SK-N-SH (cell line): Measurements from ENCODE around the gene XRCC3. TPM values are rescaled to one million over a fixed set of nuclear protein-coding genes. Genes with fewer than 3 reads are reported as not detected.

Experiments used
- CTCF ChIA-PET: fragments of 300-600, 350-600 bp; formaldehyde crosslinking; extraction: SDS; loops from one replicate; lab custom pipeline; 2021; lab: Yijun Ruan, JAX
- POLR2A ChIA-PET: fragments of 350-600 bp; sonication (Branson Sonifier 250); formaldehyde crosslinking; extraction: SDS; loops from one replicate; lab custom pipeline; 2020; ENCODE audit warnings: antibody characterized with exemption, inconsistent platforms; lab: Yijun Ruan, JAX
- DNase-seq: peaks from one replicate; pipeline ENCODE4 v3.0.0; 2012
- H2AFZ ChIP-seq: fragments of 200-600 bp; sonication (generic); 2 replicates; pipeline ENCODE4 v1.8.1; 2016; ENCODE audit warnings: antibody characterized with exemption, mild to moderate bottlenecking, low read depth
- H3F3A ChIP-seq: fragments of 200-600 bp; sonication (generic); replicated peaks from 2 replicates; pipeline ENCODE3; 2016; ENCODE audit warnings: antibody characterized with exemption, mild to moderate bottlenecking; ENCODE audit not compliant: insufficient read depth
- H3K27ac ChIP-seq, 2 experiments: fragments of 200-500 bp in 1 of 2; fragments of 200-600 bp in 1 of 2; sonication (Bioruptor generic) in 1 of 2; sonication (generic), shearing (Covaris generic) in 1 of 2; 2 replicates each; pipeline versions ENCODE4 v1.5.1 to v1.6.1; 2014 to 2016; ENCODE audit warnings: low read depth in 2 of 2, inconsistent platforms in 1 of 2, low read length in 1 of 2, mild to moderate bottlenecking in 1 of 2, mixed read lengths in 1 of 2
- H3K27me3 ChIP-seq: fragments of 200-600 bp; sonication (generic), shearing (Covaris generic); 2 replicates; pipeline ENCODE4 v1.6.1; 2016; ENCODE audit warnings: mixed run types; ENCODE audit not compliant: insufficient read depth
- H3K36me3 ChIP-seq, 2 experiments: fragments of 200-500 bp in 1 of 2; fragments of 200-600 bp in 1 of 2; sonication (Bioruptor generic) in 1 of 2; sonication (generic) in 1 of 2; replicated peaks in 1 of 2; 2 replicates each; pipeline versions ENCODE3 to v1.5.1; 2014 to 2016; ENCODE audit warnings: low read length in 1 of 2, mild to moderate bottlenecking in 1 of 2; ENCODE audit not compliant: insufficient read depth in 2 of 2, control insufficient read depth in 1 of 2
- H3K4me1 ChIP-seq, 2 experiments: fragments of 200-500 bp in 1 of 2; fragments of 200-600 bp in 1 of 2; sonication (Bioruptor generic) in 1 of 2; sonication (generic), shearing (Covaris generic) in 1 of 2; 2 replicates each; pipeline versions ENCODE4 v1.5.1 to v1.6.1; 2014 to 2016; ENCODE audit warnings: low read depth in 1 of 2, low read length in 1 of 2, mixed run types in 1 of 2; ENCODE audit not compliant: insufficient read depth in 2 of 2, control insufficient read depth in 1 of 2
- H3K4me2 ChIP-seq: fragments of 200-600 bp; sonication (generic), shearing (Covaris generic); 2 replicates; pipeline ENCODE4 v1.6.1; 2017; ENCODE audit warnings: mixed run types
- H3K4me3 ChIP-seq, 2 experiments: fragments of 200-500 bp in 1 of 2; fragments of 200-600 bp in 1 of 2; sonication (Bioruptor generic) in 1 of 2; sonication (generic), shearing (Covaris generic) in 1 of 2; 2 replicates each; pipeline versions ENCODE4 v1.5.1 to v1.8.1; 2014 to 2016; ENCODE audit warnings: low read depth in 2 of 2, inconsistent platforms in 1 of 2, low read length in 1 of 2, mild to moderate bottlenecking in 1 of 2, mixed read lengths in 1 of 2, moderate library complexity in 1 of 2
- H3K79me2 ChIP-seq: fragments of 200-600 bp; sonication (generic); 2 replicates; pipeline ENCODE4 v1.8.1; 2017; ENCODE audit warnings: mild to moderate bottlenecking; ENCODE audit not compliant: insufficient read depth
- H3K9ac ChIP-seq: fragments of 200-600 bp; sonication (generic); 2 replicates; pipeline ENCODE4 v1.6.1; 2017; ENCODE audit warnings: mixed run types
- H3K9me2 ChIP-seq: fragments of 200-600 bp; sonication (generic); 2 replicates; pipeline ENCODE4 v1.6.1; 2017; ENCODE audit warnings: mixed run types
- H3K9me3 ChIP-seq: fragments of 200-600 bp; sonication (generic); 2 replicates; pipeline ENCODE4 v1.6.1; 2017; ENCODE audit warnings: mixed run types, mild to moderate bottlenecking, moderate library complexity
- H4K20me1 ChIP-seq: fragments of 200-600 bp; sonication (generic); 2 replicates; pipeline ENCODE4 v1.6.1; 2017; ENCODE audit warnings: mild to moderate bottlenecking, mixed run types; ENCODE audit not compliant: insufficient read depth
- CHD2 ChIP-seq: fragments of 150-350 bp; IDR thresholded peaks from 2 replicates; pipeline ENCODE4 v1.6.1; 2018; ENCODE audit warnings: low read length; ENCODE audit not compliant: partially characterized antibody
- ELF1 ChIP-seq: IDR thresholded peaks from 2 replicates; pipeline ENCODE4 v1.4.0; 2012
- FOSL2 ChIP-seq: IDR thresholded peaks from 2 replicates; pipeline ENCODE4 v1.4.0; 2012; ENCODE audit warnings: low read depth, mild to moderate bottlenecking, moderate library complexity, borderline replicate concordance
- JUND ChIP-seq: IDR thresholded peaks from 2 replicates; pipeline ENCODE4 v1.4.0; 2012
- MEF2A ChIP-seq: IDR thresholded peaks from 2 replicates; pipeline ENCODE4 v1.4.0; 2012; ENCODE audit warnings: low read depth, borderline replicate concordance
- MXI1 ChIP-seq: IDR thresholded peaks from 2 replicates; pipeline ENCODE4 v1.6.1; 2012; ENCODE audit warnings: mild to moderate bottlenecking, low read depth, low read length, improper control_type of control experiment
- NFIC ChIP-seq: IDR thresholded peaks from 2 replicates; pipeline ENCODE4 v1.4.0; 2012; ENCODE audit warnings: borderline replicate concordance
- POLR2AphosphoS5 ChIP-seq: IDR thresholded peaks from 2 replicates; pipeline ENCODE4 v1.6.1; 2012; ENCODE audit warnings: low read depth, low read length
- RAD21 ChIP-seq: IDR thresholded peaks from 2 replicates; pipeline ENCODE4 v1.6.1; 2012; ENCODE audit warnings: mild to moderate bottlenecking, low read length
- RCOR1 ChIP-seq: fragments of 150-350 bp; IDR thresholded peaks from 2 replicates; pipeline ENCODE4 v1.6.1; 2017; ENCODE audit warnings: antibody characterized with exemption, low read length
- SIN3A ChIP-seq: IDR thresholded peaks from 2 replicates; pipeline ENCODE4 v1.6.1; 2012; ENCODE audit warnings: low read depth, mild to moderate bottlenecking, low read length, moderate library complexity, borderline replicate concordance
- SMC3 ChIP-seq: IDR thresholded peaks from 2 replicates; pipeline ENCODE4 v1.6.1; 2012; ENCODE audit warnings: low read depth, low read length, improper control_type of control experiment
- TAF1 ChIP-seq: IDR thresholded peaks from 2 replicates; pipeline ENCODE4 v1.6.1; 2012; ENCODE audit warnings: low read depth, mild to moderate bottlenecking, low read length, moderate library complexity, borderline replicate concordance
- YY1 ChIP-seq: IDR thresholded peaks from 2 replicates; pipeline ENCODE4 v1.4.0; 2012; ENCODE audit warnings: low read depth, mild to moderate bottlenecking
- WGBS: methylation state at CpG from one replicate; pipeline ENCODE4 v1.1.6; 2017; ENCODE audit warnings: low lambda C conversion rate; 5-methylcytosine and 5-hydroxymethylcytosine counted together
- polyA plus RNA-seq, 3 experiments: library from polyadenylated mRNA; depleted of rRNA; stranded (reverse); fragments of >200 nt; gene quantifications; 2 replicates each; pipeline ENCODE4 v1.2.3, GENCODE V29; 2012
- TF ChIP-seq, protein P1 (sequence below): fragments of 200-600 bp; sonication (generic); IDR thresholded peaks from 2 replicates; pipeline ENCODE4 v1.6.1; 2017; ENCODE audit warnings: antibody characterized with exemption, mild to moderate bottlenecking, moderate library complexity
- TF ChIP-seq, protein P2 (sequence below): IDR thresholded peaks from 2 replicates; pipeline ENCODE4 v1.4.0; 2012; ENCODE audit warnings: low read depth, borderline replicate concordance
- TF ChIP-seq, protein P3 (sequence below): fragments of 150-350 bp; IDR thresholded peaks from 2 replicates; pipeline ENCODE4 v1.6.1; 2017; ENCODE audit warnings: antibody characterized with exemption, low read length, low read depth, borderline replicate concordance
- TF ChIP-seq, protein P4 (sequence below): fragments of 150-350 bp; IDR thresholded peaks from 2 replicates; pipeline ENCODE4 v1.6.1; 2016; ENCODE audit warnings: mild to moderate bottlenecking, low read depth, low read length

Gene XRCC3
- polyA plus RNA-seq, 1 of the 3 experiments (the other 2 are of a cell fraction), result 11.7 TPM

DNA sequence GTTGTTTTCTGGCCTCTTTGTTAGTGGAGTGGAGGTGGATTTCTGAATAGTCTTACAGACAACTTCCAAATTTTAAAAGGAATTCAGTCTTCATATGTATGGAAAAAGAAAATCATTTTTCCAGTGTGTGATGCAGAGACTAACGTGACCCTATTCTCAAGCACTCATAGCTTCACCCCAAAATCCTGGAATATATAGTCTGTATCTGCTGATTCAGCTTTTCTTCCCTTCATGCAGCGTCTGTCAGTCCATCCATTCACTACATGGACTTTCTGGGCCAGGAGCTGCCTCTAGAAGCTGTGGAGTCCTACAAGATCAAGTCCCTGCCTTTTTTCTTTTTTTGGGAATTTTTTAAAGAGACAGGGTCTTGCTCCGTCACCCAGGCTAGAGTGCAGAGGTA, 62.4 kb downstream of the XRCC3 start:
- no peak overlapping the region for H2AFZ ChIP-seq
- TF ChIP-seq, protein P1, sequence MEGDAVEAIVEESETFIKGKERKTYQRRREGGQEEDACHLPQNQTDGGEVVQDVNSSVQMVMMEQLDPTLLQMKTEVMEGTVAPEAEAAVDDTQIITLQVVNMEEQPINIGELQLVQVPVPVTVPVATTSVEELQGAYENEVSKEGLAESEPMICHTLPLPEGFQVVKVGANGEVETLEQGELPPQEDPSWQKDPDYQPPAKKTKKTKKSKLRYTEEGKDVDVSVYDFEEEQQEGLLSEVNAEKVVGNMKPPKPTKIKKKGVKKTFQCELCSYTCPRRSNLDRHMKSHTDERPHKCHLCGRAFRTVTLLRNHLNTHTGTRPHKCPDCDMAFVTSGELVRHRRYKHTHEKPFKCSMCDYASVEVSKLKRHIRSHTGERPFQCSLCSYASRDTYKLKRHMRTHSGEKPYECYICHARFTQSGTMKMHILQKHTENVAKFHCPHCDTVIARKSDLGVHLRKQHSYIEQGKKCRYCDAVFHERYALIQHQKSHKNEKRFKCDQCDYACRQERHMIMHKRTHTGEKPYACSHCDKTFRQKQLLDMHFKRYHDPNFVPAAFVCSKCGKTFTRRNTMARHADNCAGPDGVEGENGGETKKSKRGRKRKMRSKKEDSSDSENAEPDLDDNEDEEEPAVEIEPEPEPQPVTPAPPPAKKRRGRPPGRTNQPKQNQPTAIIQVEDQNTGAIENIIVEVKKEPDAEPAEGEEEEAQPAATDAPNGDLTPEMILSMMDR, result no peak
- TF ChIP-seq MXI1, result no peak
- no peak for TF ChIP-seq SIN3A
- TF ChIP-seq CHD2, result no peak
- no peak for TF ChIP-seq RCOR1
- TF ChIP-seq, all 33 proteins: peak for 0
- H4K20me1 ChIP-seq, result peaks cover 97% of the 10 kb centered on the region
- H3K4me3 ChIP-seq, result no peak overlapping the region
- H3K9ac ChIP-seq, result no peak overlapping the region
- H3K36me3 ChIP-seq, result peaks cover 30 to 34% of the 10 kb centered on the region in 2 experiments
- H3K9me3 ChIP-seq, result no peaks in the 10 kb centered on the region
- CTCF ChIA-PET, result interaction anchor here (1.2 to 1.5 kb wide), 2 partner anchors 8 to 12 kb away, joined by 4 read pairs; no protein-coding TSS in a partner anchor
- POLR2A ChIA-PET, result no interaction called here
- no peak overlapping the region for H3K27ac ChIP-seq
- DNase-seq, result no peak
- peaks cover 7% of the 10 kb centered on the region for H3F3A ChIP-seq
- H3K27me3 ChIP-seq, result no peaks in the 10 kb centered on the region
- WGBS, result 84% methylated on average over 3 of the region's 3 CpGs
- no peaks in the 10 kb centered on the region for H3K9me2 ChIP-seq
- H3K4me2 ChIP-seq, result no peak overlapping the region
- peaks cover 96% of the 10 kb centered on the region for H3K79me2 ChIP-seq
- peaks cover 8 to 18% of the 10 kb centered on the region in 2 experiments; a peak in 2 of 4 replicates for H3K4me1 ChIP-seq

DNA sequence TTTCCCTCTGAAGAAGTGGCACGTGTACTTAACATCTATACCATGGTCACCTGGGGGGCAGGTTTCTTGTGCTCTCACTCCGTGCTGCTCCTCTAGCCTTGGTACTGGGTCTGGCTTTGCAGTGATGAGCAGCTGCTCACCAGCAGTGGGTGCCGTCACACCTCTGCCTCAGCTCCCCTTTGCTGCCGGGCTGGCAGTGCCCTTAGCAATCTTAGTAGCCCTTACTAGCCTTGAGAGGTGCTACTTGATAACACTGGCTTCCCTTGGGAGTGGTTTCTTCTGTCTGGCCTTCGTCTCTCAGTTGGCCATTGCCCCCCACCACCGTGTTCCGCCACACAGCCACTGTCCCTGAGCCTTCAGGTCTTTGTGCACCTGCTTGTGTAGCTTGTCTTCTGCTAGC, 63.7 kb downstream of the XRCC3 start:
- H3K79me2 ChIP-seq, result peaks cover 99% of the 10 kb centered on the region
- H3F3A ChIP-seq, result peaks cover 7% of the 10 kb centered on the region
- no peak overlapping the region for H3K4me3 ChIP-seq
- TF ChIP-seq NFIC, result no peak
- no peak for TF ChIP-seq FOSL2
- TF ChIP-seq, protein P2, sequence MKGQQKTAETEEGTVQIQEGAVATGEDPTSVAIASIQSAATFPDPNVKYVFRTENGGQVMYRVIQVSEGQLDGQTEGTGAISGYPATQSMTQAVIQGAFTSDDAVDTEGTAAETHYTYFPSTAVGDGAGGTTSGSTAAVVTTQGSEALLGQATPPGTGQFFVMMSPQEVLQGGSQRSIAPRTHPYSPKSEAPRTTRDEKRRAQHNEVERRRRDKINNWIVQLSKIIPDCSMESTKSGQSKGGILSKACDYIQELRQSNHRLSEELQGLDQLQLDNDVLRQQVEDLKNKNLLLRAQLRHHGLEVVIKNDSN, result no peak
- no peak for TF ChIP-seq RCOR1
- TF ChIP-seq, protein P3, sequence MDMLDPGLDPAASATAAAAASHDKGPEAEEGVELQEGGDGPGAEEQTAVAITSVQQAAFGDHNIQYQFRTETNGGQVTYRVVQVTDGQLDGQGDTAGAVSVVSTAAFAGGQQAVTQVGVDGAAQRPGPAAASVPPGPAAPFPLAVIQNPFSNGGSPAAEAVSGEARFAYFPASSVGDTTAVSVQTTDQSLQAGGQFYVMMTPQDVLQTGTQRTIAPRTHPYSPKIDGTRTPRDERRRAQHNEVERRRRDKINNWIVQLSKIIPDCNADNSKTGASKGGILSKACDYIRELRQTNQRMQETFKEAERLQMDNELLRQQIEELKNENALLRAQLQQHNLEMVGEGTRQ, result no peak
- no peak for TF ChIP-seq RAD21
- TF ChIP-seq, protein P4, sequence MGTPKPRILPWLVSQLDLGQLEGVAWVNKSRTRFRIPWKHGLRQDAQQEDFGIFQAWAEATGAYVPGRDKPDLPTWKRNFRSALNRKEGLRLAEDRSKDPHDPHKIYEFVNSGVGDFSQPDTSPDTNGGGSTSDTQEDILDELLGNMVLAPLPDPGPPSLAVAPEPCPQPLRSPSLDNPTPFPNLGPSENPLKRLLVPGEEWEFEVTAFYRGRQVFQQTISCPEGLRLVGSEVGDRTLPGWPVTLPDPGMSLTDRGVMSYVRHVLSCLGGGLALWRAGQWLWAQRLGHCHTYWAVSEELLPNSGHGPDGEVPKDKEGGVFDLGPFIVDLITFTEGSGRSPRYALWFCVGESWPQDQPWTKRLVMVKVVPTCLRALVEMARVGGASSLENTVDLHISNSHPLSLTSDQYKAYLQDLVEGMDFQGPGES, result no peak
- no peak for TF ChIP-seq YY1
- no peak for TF ChIP-seq MEF2A
- no peak for TF ChIP-seq POLR2AphosphoS5
- TF ChIP-seq TAF1, result no peak
- no peak for TF ChIP-seq MXI1
- no peak for TF ChIP-seq JUND
- TF ChIP-seq, protein P1, result no peak
- no peak for TF ChIP-seq ELF1
- TF ChIP-seq SMC3, result no peak
- ChIA-PET POLR2A (no interaction called here), CTCF (interaction anchor here (1.5 kb wide), 1 partner anchor 13 kb away, joined by 4 read pairs; no protein-coding TSS in a partner anchor)
- DNase-seq, result no peak
- no peak overlapping the region for H3K9ac ChIP-seq
- no peaks in the 10 kb centered on the region for H3K9me2 ChIP-seq
- peaks cover 18 to 29% of the 10 kb centered on the region in 2 experiments for H3K36me3 ChIP-seq
- H3K27me3 ChIP-seq, result no peaks in the 10 kb centered on the region
- no peaks in the 10 kb centered on the region for H3K9me3 ChIP-seq
- 94% methylated on average over 7 of the region's 7 CpGs for WGBS
- H3K4me2 ChIP-seq, result no peak overlapping the region
- no peak overlapping the region for H2AFZ ChIP-seq
- no peak overlapping the region for H3K27ac ChIP-seq
- peaks cover 8 to 18% of the 10 kb centered on the region in 2 experiments; a peak in 2 of 4 replicates for H3K4me1 ChIP-seq
- H4K20me1 ChIP-seq, result peaks cover 100% of the 10 kb centered on the region
